GM12878 (cell line): ENCODE results near the gene FMNL2. TPM values are rescaled to one million over a fixed set of nuclear protein-coding genes. Genes with fewer than 3 reads are reported as not detected.

Experiments used
- ATAC-seq: fragments of 200-7000 bp; cut with Tn5 transposase; 3 replicates; pipeline ENCODE4 v1.9.1; 2020; ENCODE audit warnings: mild to moderate bottlenecking, moderate library complexity
- BruUV-seq: library from RNA; stranded (reverse); fragments of 400-500 nt; replicated peaks from 2 replicates; lab custom pipeline; 2021; lab: Mats Ljungman, UMichigan
- CTCF ChIA-PET: fragments of 300-600 bp; sonication (Branson Sonifier 250); formaldehyde crosslinking; extraction: SDS; loops from one replicate; lab custom pipeline; 2021; ENCODE audit warnings: inconsistent platforms; lab: Yijun Ruan, JAX
- POLR2A ChIA-PET: fragments of 350-600 bp; formaldehyde crosslinking; extraction: SDS; loops from one replicate; lab custom pipeline; 2021; ENCODE audit warnings: inconsistent platforms; lab: Charles Lee
- RAD21 ChIA-PET: fragments of 300-600 bp; sonication (Branson Sonifier 250); formaldehyde crosslinking; loops from one replicate; lab custom pipeline; 2023; ENCODE audit warnings: antibody characterized with exemption; ENCODE audit not compliant: unreplicated experiment; lab: Charles Lee
- SMC1A ChIA-PET: fragments of 300-600 bp; sonication (Branson Sonifier 250); formaldehyde crosslinking; loops from one replicate; lab custom pipeline; 2023; ENCODE audit not compliant: unreplicated experiment, uncharacterized antibody; lab: Charles Lee
- DNase-seq: peaks from one replicate; pipeline ENCODE4 v3.0.0-alpha.2; 2011; ENCODE audit warnings: low read depth, low spot score
- FAIRE-seq: peaks from 3 replicates; lab custom pipeline; 2011; peaks lifted over from hg19 to GRCh38; lab: Jason Lieb, UNC
- H2AFZ ChIP-seq: 2 replicates; pipeline ENCODE4 v1.6.0; 2011; ENCODE audit warnings: low read depth, low read length, control low read depth; ENCODE audit not compliant: control insufficient read depth
- H3K27ac ChIP-seq: 2 replicates; pipeline ENCODE4 v1.5.1; 2011; ENCODE audit warnings: control low read depth; ENCODE audit not compliant: control insufficient read depth, insufficient read depth
- H3K27me3 ChIP-seq, 2 experiments: replicated peaks in 1 of 2; 2 replicates each; pipeline versions ENCODE4 v1.6.0 to v1.6.1; 2011; ENCODE audit warnings: low read length in 1 of 2; ENCODE audit not compliant: control insufficient read depth in 2 of 2, insufficient read depth in 2 of 2
- H3K36me3 ChIP-seq, 2 experiments: 2 replicates each; pipeline ENCODE4 v1.5.1; 2011; ENCODE audit warnings: low read length in 1 of 2; ENCODE audit not compliant: control insufficient read depth in 2 of 2, insufficient read depth in 2 of 2
- H3K4me1 ChIP-seq: 2 replicates; pipeline ENCODE4 v1.6.1; 2011; ENCODE audit warnings: mild to moderate bottlenecking, low read length, moderate library complexity, mixed read lengths; ENCODE audit not compliant: control insufficient read depth, insufficient read depth
- H3K4me2 ChIP-seq: 2 replicates; pipeline ENCODE4 v1.6.0; 2011; ENCODE audit warnings: control low read depth; ENCODE audit not compliant: control insufficient read depth, insufficient read depth
- H3K4me3 ChIP-seq: fragments of 200-600 bp; sonication (generic); 2 replicates; pipeline ENCODE4 v1.5.1; 2016
- H3K79me2 ChIP-seq: 2 replicates; pipeline ENCODE4 v1.6.0; 2011; ENCODE audit warnings: low read length; ENCODE audit not compliant: control insufficient read depth, insufficient read depth
- H3K9ac ChIP-seq: 2 replicates; pipeline ENCODE4 v1.8.0; 2011; ENCODE audit warnings: low read length, control low read depth, mixed read lengths; ENCODE audit not compliant: control insufficient read depth, insufficient read depth
- H3K9me3 ChIP-seq: replicated peaks from 3 replicates; pipeline ENCODE4 v1.5.1; 2011; ENCODE audit warnings: mild to moderate bottlenecking, low read length; ENCODE audit not compliant: control insufficient read depth, insufficient read depth
- H4K20me1 ChIP-seq: 2 replicates; pipeline ENCODE4 v1.6.0; 2011; ENCODE audit not compliant: control insufficient read depth, insufficient read depth
- MYB ChIP-seq: fragments of 150-350 bp; IDR thresholded peaks from 2 replicates; pipeline ENCODE4 v1.6.1; 2014; ENCODE audit warnings: mild to moderate bottlenecking, low read depth, low read length, borderline replicate concordance
- SRF ChIP-seq, 2 experiments: IDR thresholded peaks; 2 replicates each; pipeline ENCODE4 v1.6.1; 2011; ENCODE audit warnings: low read depth in 2 of 2, low read length in 2 of 2, mild to moderate bottlenecking in 1 of 2, moderate library complexity in 1 of 2
- ZNF274 ChIP-seq: IDR thresholded peaks from one replicate; pipeline ENCODE4 v1.8.0; 2011; ENCODE audit not compliant: insufficient read length, insufficient read depth
- WGBS: methylation state at CpG from one replicate; pipeline ENCODE4 v1.1.6; 2016; ENCODE audit warnings: low lambda C conversion rate; ENCODE audit not compliant: insufficient replicate concordance, insufficient coverage; ENCODE audit errors: missing lambda C conversion rate; 5-methylcytosine and 5-hydroxymethylcytosine counted together
- in situ Hi-C: fragments of 300-500 bp; cut with MboI; formaldehyde crosslinking; loops from 9 replicates; pipeline ENCODE4 v1.14.3; 2018; ENCODE audit warnings: mixed read lengths
- intact Hi-C: fragments of 100-400 bp; cut with micrococcal nuclease; formaldehyde crosslinking; loops from one replicate; pipeline ENCODE4 v1.14.2; 2022; ENCODE audit not compliant: unreplicated experiment
- polyA plus RNA-seq, 11 experiments: library from polyadenylated mRNA; depleted of rRNA in 4 of 11; unstranded in 6 of 11; stranded (reverse) in 5 of 11; fragments of >200 nt; fragmentation: Nextera tagmentation in 4 of 11; fragmentation: Illumina TruSeq in 1 of 11; extraction: Ambion mirVana in 4 of 11; extraction: Trizol in 1 of 11; gene quantifications; 1 replicate in 1 of 11; 2 replicates in 10 of 11; pipeline versions ENCODE4 v1.2.1 to v1.2.3, GENCODE V29; 2011 to 2016; ENCODE audit warnings: inconsistent platforms in 2 of 11, missing spikeins in 2 of 11, low read depth in 1 of 11
- total RNA-seq, 4 experiments: library from RNA; depleted of rRNA in 3 of 4; stranded (reverse); fragments of >200 nt in 3 of 4; fragmentation: Illumina TruSeq in 1 of 4; extraction: Trizol in 1 of 4; gene quantifications; 2 replicates each; pipeline versions ENCODE4 v1.2.1 to v1.2.3, GENCODE V29; 2013 to 2021
- TF ChIP-seq, protein P1 (sequence below): IDR thresholded peaks from 2 replicates; pipeline ENCODE4 v1.6.1; 2011; ENCODE audit warnings: borderline replicate concordance, low read depth, mild to moderate bottlenecking, moderate library complexity, mixed read lengths, low read length; ENCODE audit not compliant: insufficient read depth; ENCODE audit errors: extremely low read length
- TF ChIP-seq, protein P2 (sequence below): fragments of 450-650 bp; IDR thresholded peaks from 2 replicates; pipeline ENCODE4 v1.6.1; 2014; ENCODE audit warnings: mild to moderate bottlenecking

FMNL2 gene
- total and polyA plus RNA-seq, 10 of the 15 experiments (the other 5 are each of a cell fraction or from before 2014, with no cell fraction given), result 0.13 to 9.9 (median 0.35) TPM

DNA sequence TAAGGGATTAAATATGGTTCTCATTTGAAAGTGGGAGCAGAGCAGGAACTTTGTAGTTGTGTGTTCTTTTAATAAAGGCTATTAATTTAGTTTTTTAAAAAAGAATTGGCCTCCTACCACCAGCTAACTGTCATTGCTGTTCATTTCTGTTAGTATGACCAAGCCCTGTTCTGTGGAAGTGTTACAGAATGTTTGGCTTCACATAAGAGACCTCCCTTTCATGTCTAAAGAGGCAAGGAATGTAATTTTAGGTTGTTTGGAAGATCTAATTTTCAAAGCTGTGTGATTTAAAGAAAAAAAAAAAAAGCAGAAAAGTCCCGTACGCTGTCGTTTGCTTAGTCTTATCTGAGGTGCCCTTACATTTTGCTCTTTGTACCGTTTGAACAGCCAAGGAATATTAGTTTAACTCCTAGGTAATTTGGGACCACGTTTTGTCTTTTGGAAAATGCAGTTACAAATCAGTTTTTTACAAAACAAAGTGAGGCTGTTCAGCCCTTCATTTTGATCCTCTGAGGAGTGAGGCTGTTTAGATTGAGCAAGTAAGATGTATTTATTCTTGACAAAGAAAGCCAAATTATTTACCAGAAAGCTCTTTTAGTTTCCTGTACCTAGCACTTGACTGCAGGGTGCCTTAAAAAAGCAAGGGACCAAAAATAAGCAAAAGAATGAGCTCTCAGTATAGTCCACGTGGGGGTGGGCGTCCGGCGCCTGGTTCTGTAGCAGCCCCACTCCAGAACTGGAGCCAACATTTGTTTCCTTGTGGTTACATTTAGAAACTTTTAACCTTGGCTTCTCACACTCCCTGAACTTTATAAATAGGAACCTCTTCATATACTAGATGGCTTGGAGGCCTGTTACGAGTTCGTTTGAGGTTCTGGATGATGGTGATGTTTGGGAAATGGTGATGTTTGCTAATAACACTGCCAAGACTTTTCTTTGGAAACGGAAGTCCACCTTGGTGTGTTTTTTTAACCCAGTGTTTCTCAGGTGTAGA, 136.2 kb downstream of the FMNL2 start:
- intact Hi-C loops, result no loop called here
- no peak overlapping the region for H3K4me2 ChIP-seq
- no peaks in the 10 kb centered on the region for H3K9me3 ChIP-seq
- in situ Hi-C loops, result no loop called here
- no peak overlapping the region for H3K9ac ChIP-seq
- H3K36me3 ChIP-seq, result no peaks in the 10 kb centered on the region
- no peaks in the 10 kb centered on the region for H3K27me3 ChIP-seq
- SMC1A ChIA-PET, result interaction anchor here (1.0 to 9.4 kb wide), 9 partner anchors 10 to 165 kb away, joined by 3 to 98 read pairs (median 4); no protein-coding TSS in a partner anchor
- ATAC-seq (no peak), DNase-seq (no peak), FAIRE-seq (peak; percentile 56)
- H3K4me3 ChIP-seq, result no peak overlapping the region
- no TSS peak for BruUV-seq
- POLR2A ChIA-PET, result interaction anchor here (0.6 to 1.5 kb wide), 3 partner anchors 11 to 30 kb away, joined by 3 read pairs; no protein-coding TSS in a partner anchor
- RAD21 ChIA-PET, result interaction anchor here (0.5 to 1.5 kb wide), 6 partner anchors 7 to 55 kb away, joined by 3 to 4 read pairs (median 3); no protein-coding TSS in a partner anchor
- TF ChIP-seq SRF (IDR thresholded peaks at IDR 0.05; ENCODE audit: low read depth in 2 of 2, low read length in 2 of 2), result no peak
- TF ChIP-seq, protein P1, sequence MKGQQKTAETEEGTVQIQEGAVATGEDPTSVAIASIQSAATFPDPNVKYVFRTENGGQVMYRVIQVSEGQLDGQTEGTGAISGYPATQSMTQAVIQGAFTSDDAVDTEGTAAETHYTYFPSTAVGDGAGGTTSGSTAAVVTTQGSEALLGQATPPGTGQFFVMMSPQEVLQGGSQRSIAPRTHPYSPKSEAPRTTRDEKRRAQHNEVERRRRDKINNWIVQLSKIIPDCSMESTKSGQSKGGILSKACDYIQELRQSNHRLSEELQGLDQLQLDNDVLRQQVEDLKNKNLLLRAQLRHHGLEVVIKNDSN, result no peak
- no peak for TF ChIP-seq MYB
- TF ChIP-seq, protein P2, sequence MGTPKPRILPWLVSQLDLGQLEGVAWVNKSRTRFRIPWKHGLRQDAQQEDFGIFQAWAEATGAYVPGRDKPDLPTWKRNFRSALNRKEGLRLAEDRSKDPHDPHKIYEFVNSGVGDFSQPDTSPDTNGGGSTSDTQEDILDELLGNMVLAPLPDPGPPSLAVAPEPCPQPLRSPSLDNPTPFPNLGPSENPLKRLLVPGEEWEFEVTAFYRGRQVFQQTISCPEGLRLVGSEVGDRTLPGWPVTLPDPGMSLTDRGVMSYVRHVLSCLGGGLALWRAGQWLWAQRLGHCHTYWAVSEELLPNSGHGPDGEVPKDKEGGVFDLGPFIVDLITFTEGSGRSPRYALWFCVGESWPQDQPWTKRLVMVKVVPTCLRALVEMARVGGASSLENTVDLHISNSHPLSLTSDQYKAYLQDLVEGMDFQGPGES, result no peak
- no peak for TF ChIP-seq ZNF274
- H2AFZ ChIP-seq, result no peak overlapping the region
- H3K27ac ChIP-seq, result no peak overlapping the region
- peaks cover 18% of the 10 kb centered on the region for H3K4me1 ChIP-seq
- CTCF ChIA-PET, result interaction anchor here (0.8 to 1.8 kb wide), 5 partner anchors 13 to 164 kb away, joined by 3 to 5 read pairs (median 4); no protein-coding TSS in a partner anchor
- H3K79me2 ChIP-seq, result peaks cover 2% of the 10 kb centered on the region
- H4K20me1 ChIP-seq, result no peaks in the 10 kb centered on the region
- WGBS, result 77% methylated on average over 12 of the region's 12 CpGs
